Parathyroid adenoma (tissue), 2 donors: Measurements from ENCODE around the gene INAVA.

Experiments used
- H2AFZ ChIP-seq: fragments of 300-600 bp; sonication (generic); one replicate; pipeline ENCODE4 v1.7.0; 2017; ENCODE audit warnings: antibody characterized with exemption, mild to moderate bottlenecking
- H3K27ac ChIP-seq: fragments of 300-600 bp; sonication (generic); one replicate; pipeline ENCODE4 v1.7.0; 2017
- H3K27me3 ChIP-seq: fragments of 300-600 bp; sonication (generic); one replicate; pipeline ENCODE4 v1.7.0; 2017; ENCODE audit warnings: low read length; ENCODE audit not compliant: control insufficient read depth, insufficient read depth
- H3K36me3 ChIP-seq: fragments of 300-600 bp; sonication (generic); one replicate; pipeline ENCODE4 v1.7.0; 2017; ENCODE audit warnings: low read length; ENCODE audit not compliant: control insufficient read depth, insufficient read depth
- H3K4me1 ChIP-seq: fragments of 300-600 bp; sonication (generic); one replicate; pipeline ENCODE4 v1.7.0; 2017; ENCODE audit warnings: control low read depth
- H3K4me2 ChIP-seq: fragments of 300-600 bp; sonication (generic); one replicate; pipeline ENCODE4 v1.7.0; 2017; ENCODE audit warnings: low read length
- H3K4me3 ChIP-seq: fragments of 300-600 bp; sonication (generic); one replicate; pipeline ENCODE4 v1.7.0; 2017; ENCODE audit warnings: low read depth, low read length
- H3K79me2 ChIP-seq: fragments of 300-600 bp; sonication (generic); one replicate; pipeline ENCODE4 v1.7.0; 2017; ENCODE audit warnings: control low read depth
- H3K9ac ChIP-seq: fragments of 300-600 bp; sonication (generic); one replicate; pipeline ENCODE4 v1.7.0; 2017; ENCODE audit warnings: mild to moderate bottlenecking
- H3K9me3 ChIP-seq: fragments of 300-600 bp; sonication (generic); one replicate; pipeline ENCODE4 v1.7.0; 2017; ENCODE audit warnings: low read length; ENCODE audit not compliant: control insufficient read depth
- TF ChIP-seq, protein P1 (sequence below): fragments of 300-600 bp; sonication (generic); IDR thresholded peaks from one replicate; pipeline ENCODE4 v1.7.0; 2017; ENCODE audit warnings: antibody characterized with exemption, mild to moderate bottlenecking
- donor health status: primary hyperparathyroidism.

INAVA gene, protein sequence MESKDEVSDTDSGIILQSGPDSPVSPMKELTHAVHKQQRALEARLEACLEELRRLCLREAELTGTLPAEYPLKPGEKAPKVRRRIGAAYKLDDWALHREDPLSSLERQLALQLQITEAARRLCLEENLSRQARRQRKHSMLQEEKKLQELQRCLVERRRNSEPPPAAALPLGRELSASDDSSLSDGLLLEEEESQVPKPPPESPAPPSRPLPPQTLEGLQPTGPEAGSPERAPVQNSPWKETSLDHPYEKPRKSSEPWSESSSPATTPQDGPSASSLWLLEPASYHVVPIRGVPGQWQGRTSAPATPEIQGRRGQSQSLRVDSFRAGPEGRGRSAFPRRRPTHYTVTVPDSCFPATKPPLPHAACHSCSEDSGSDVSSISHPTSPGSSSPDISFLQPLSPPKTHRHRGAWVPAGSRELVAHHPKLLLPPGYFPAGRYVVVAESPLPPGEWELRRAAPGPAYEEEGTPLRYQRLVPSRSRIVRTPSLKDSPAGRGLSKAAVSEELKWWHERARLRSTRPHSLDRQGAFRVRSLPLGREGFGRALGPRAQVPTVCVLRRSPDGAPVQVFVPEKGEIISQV

DNA sequence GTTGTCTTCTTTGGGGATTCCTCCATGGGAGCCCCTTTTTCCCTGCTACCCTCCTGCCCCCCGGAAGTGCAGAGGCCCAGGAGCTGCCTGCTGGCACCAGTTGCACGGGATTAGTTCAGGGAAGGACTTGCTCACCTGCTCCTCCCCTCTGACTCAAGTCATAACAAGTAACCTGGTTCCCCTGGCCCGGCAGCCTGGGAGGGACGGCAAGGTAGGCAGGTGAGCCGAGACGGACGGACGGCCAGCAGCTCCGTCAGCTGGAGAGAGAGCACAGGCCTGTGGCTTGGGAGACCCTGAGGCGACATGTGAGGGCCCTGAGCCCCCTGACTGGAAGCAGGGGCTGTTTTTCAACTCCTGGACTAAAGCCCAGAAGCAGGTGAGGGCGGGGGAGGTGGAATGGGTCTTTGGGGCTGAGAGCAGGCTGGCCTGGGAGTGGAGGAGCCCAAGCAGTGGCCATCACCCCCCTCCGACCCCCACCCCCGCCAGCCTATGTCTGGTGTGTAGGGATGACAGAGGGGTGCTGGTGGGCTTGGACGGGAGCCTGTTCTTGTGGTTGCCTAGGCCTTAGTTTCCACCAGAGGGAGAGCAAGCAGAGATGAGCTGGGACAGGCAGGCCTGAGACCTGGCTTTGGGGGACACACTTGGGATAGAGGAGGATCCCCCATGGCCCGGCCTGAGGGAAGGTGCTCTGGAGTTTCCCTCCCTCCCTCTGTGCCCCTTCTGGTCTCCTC lies at the start of gene INAVA:
Gene INAVA, plus strand, starts transcription at position 189 of the 731 bp plus-strand sequence. CDS start 3,501 bp downstream, outside the sequence.
- no peaks in the 10 kb centered on the region for H3K36me3 ChIP-seq

DNA sequence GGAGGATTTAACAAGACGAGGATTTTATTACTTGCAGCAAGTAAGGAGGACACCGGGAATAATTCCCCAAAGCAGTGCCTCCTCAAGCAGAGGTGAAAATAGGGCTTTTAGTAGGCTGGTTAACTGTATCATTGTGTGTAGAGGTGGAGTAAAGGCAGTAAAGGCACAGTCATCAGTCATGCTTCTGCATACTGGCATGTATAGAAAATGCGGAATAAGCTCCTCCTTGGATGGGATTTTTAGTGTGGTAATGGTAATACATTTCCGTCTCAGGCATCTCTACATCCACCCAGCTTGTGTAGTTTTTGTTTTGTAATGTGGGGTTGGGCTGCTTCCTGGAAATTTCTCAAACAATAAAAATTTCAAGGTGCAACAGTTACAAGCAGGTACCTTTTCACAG lies 49.3 kb upstream of the INAVA start:
- TF ChIP-seq, protein P1, sequence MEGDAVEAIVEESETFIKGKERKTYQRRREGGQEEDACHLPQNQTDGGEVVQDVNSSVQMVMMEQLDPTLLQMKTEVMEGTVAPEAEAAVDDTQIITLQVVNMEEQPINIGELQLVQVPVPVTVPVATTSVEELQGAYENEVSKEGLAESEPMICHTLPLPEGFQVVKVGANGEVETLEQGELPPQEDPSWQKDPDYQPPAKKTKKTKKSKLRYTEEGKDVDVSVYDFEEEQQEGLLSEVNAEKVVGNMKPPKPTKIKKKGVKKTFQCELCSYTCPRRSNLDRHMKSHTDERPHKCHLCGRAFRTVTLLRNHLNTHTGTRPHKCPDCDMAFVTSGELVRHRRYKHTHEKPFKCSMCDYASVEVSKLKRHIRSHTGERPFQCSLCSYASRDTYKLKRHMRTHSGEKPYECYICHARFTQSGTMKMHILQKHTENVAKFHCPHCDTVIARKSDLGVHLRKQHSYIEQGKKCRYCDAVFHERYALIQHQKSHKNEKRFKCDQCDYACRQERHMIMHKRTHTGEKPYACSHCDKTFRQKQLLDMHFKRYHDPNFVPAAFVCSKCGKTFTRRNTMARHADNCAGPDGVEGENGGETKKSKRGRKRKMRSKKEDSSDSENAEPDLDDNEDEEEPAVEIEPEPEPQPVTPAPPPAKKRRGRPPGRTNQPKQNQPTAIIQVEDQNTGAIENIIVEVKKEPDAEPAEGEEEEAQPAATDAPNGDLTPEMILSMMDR, result no peak

More for the DNA sequence above, at the start of gene INAVA:
- H3K4me3 ChIP-seq, result no peak within 1 kb of the TSS
- TF ChIP-seq, protein P1, result no peak
- H3K79me2 ChIP-seq, result no peaks in the 10 kb centered on the region
- no peaks in the 10 kb centered on the region for H3K4me1 ChIP-seq
- H2AFZ ChIP-seq, result no peak within 1 kb of the TSS
- no peak within 1 kb of the TSS for H3K4me2 ChIP-seq
- H3K27ac ChIP-seq, result no peak within 1 kb of the TSS
- H3K9ac ChIP-seq, result no peak within 1 kb of the TSS
- peaks cover 3% of the 10 kb centered on the region for H3K27me3 ChIP-seq
- H3K9me3 ChIP-seq, result no peaks in the 10 kb centered on the region

DNA sequence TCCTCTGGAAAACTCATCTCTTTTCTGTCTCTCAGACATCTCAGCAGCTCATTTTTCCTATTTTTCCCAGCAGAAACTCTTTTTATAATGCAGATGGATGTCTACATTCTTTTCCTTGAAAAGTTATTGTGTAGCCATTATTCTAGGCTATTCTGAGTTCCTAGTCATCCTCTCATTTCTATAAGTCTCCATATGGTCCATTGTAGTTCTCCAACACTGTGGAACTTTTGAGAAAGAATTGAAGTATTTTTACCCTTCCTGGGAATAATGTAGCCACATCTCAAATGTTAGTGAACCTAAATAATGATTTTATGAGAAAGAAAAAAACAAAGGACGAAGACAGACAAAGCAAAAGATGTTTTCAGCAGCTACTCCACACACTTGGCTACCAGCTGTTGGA lies 48.3 kb upstream of the INAVA start:
- Histone ChIP-seq H3K27me3 (no peaks in the 10 kb centered on the region), H3K27ac (no peak overlapping the region), H3K9me3 (no peaks in the 10 kb centered on the region), H3K9ac (no peak overlapping the region), H3K36me3 (no peaks in the 10 kb centered on the region), H3K4me3 (no peak overlapping the region), H2AFZ (no peak overlapping the region), H3K4me2 (no peak overlapping the region), H3K79me2 (no peaks in the 10 kb centered on the region), H3K4me1 (no peaks in the 10 kb centered on the region)
- TF ChIP-seq, protein P1, result no peak

More for the DNA sequence above, 49.3 kb upstream of the INAVA start:
- H3K4me3 ChIP-seq, result no peak overlapping the region
- no peak overlapping the region for H3K4me2 ChIP-seq
- H3K27me3 ChIP-seq, result no peaks in the 10 kb centered on the region
- H3K36me3 ChIP-seq, result no peaks in the 10 kb centered on the region
- H3K9ac ChIP-seq, result no peak overlapping the region
- H3K79me2 ChIP-seq, result no peaks in the 10 kb centered on the region
- H3K9me3 ChIP-seq, result no peaks in the 10 kb centered on the region
- no peak overlapping the region for H2AFZ ChIP-seq
- no peaks in the 10 kb centered on the region for H3K4me1 ChIP-seq
- no peak overlapping the region for H3K27ac ChIP-seq

DNA sequence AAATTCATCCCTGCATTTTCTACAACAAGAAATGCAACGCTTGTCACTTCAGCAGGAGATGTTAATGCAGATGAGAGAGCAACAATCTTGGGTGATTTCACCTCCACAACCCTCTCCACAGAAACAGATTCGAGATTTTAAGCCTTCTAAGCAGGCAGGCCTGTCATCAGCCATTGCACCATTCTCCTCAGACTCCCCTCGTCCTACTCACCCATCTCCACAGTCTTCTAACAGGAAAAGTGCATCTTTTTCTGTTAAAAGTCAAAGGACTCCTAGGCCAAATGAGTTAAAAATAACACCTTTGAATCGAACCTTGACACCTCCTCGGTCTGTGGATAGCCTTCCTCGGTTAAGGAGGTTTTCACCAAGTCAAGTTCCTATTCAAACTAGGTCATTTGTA lies 45.3 kb upstream of the INAVA start:
- no peak overlapping the region for H3K27ac ChIP-seq
- H2AFZ ChIP-seq, result no peak overlapping the region
- TF ChIP-seq, protein P1, result no peak
- no peaks in the 10 kb centered on the region for H3K27me3 ChIP-seq
- no peaks in the 10 kb centered on the region for H3K4me1 ChIP-seq
- H3K4me2 ChIP-seq, result no peak overlapping the region
- H3K4me3 ChIP-seq, result no peak overlapping the region
- H3K9ac ChIP-seq, result no peak overlapping the region
- no peaks in the 10 kb centered on the region for H3K36me3 ChIP-seq
- H3K79me2 ChIP-seq, result no peaks in the 10 kb centered on the region
- H3K9me3 ChIP-seq, result no peaks in the 10 kb centered on the region
